ENCODE measurements around the gene KCND3. TPM values are rescaled to one million over a fixed set of nuclear protein-coding genes. Genes with fewer than 3 reads are reported as not detected.

Gene KCND3
- total RNA-seq, 1 donor from 2014 or later, result 8.7 TPM

- no peak for DNase-seq (ENCODE audit: low spot score)
These were observed 69.0 kb downstream of the KCND3 start for GRCh38 chr1:111920221-111921024.

GRCh38 chr1:111911776-111912515 lies 77.5 kb downstream of the KCND3 start:
- no peak for DNase-seq (ENCODE audit: low spot score)

- DNase-seq (ENCODE audit: low spot score), result no peak
These were observed 78.4 kb downstream of the KCND3 start for GRCh38 chr1:111911061-111911460.

- no peak for DNase-seq (ENCODE audit: low spot score)
These were observed 80.4 kb downstream of the KCND3 start for GRCh38 chr1:111909030-111909429.

GRCh38 chr1:111908011-111908621 lies 81.4 kb downstream of the KCND3 start:
- DNase-seq (ENCODE audit: low spot score), result no peak

GRCh38 chr1:111907321-111907720 lies 82.1 kb downstream of the KCND3 start:
- no peak for DNase-seq (ENCODE audit: low spot score)

- DNase-seq (ENCODE audit: low spot score), result no peak
These were observed 82.7 kb downstream of the KCND3 start for GRCh38 chr1:111906816-111907215.

GRCh38 chr1:111906111-111906510 lies 83.4 kb downstream of the KCND3 start:
- no peak for DNase-seq (ENCODE audit: low spot score)

GRCh38 chr1:111904478-111905218 lies 84.8 kb downstream of the KCND3 start:
- DNase-seq (ENCODE audit: low spot score), result no peak

GRCh38 chr1:111903871-111904449 lies 85.5 kb downstream of the KCND3 start:
- DNase-seq (ENCODE audit: low spot score), result no peak

- DNase-seq (ENCODE audit: low spot score), result no peak
These were observed 86.2 kb downstream of the KCND3 start for GRCh38 chr1:111903148-111903870.

GRCh38 chr1:111895469-111895868 lies 94.0 kb downstream of the KCND3 start:
- DNase-seq (ENCODE audit: low spot score), result no peak

- DNase-seq (ENCODE audit: low spot score), result no peak
These were observed 94.5 kb downstream of the KCND3 start for GRCh38 chr1:111895017-111895416.

- no peak for DNase-seq (ENCODE audit: low spot score)
These were observed 95.0 kb downstream of the KCND3 start for GRCh38 chr1:111894497-111894896.

- DNase-seq (ENCODE audit: low spot score), result no peak
These were observed 97.9 kb downstream of the KCND3 start for GRCh38 chr1:111891566-111891965.

- no peak for DNase-seq (ENCODE audit: low spot score)
These were observed 100.6 kb downstream of the KCND3 start for GRCh38 chr1:111888740-111889376.

- no peak for DNase-seq (ENCODE audit: low spot score)
These were observed 101.6 kb downstream of the KCND3 start for GRCh38 chr1:111887875-111888274.

- DNase-seq (ENCODE audit: low spot score), result no peak
These were observed 102.1 kb downstream of the KCND3 start for GRCh38 chr1:111887385-111887784.

GRCh38 chr1:111886741-111887140 lies 102.7 kb downstream of the KCND3 start:
- DNase-seq (ENCODE audit: low spot score), result no peak

- no peak for DNase-seq (ENCODE audit: low spot score)
These were observed 104.6 kb downstream of the KCND3 start for GRCh38 chr1:111884772-111885443.
